Esophagus muscularis mucosa (tissue), 3 donors: ENCODE results near the gene NECTIN2.
A peak's percentile ranks its signal among the peaks of the same experiment; 100 is the strongest.

ENCODE experiments used
- CTCF ChIP-seq, 3 experiments: fragments of 200-600 bp in 2 of 3; fragments of 450-650 bp in 1 of 3; sonication (generic) in 2 of 3; IDR thresholded peaks; one replicate each; pipeline ENCODE4 v1.5.1; 2017 to 2019; ENCODE audit warnings: antibody characterized with exemption in 3 of 3, mild to moderate bottlenecking in 2 of 3, moderate library complexity in 1 of 3
- POLR2A ChIP-seq: fragments of 450-650 bp; IDR thresholded peaks from one replicate; pipeline ENCODE4 v1.6.1; 2017; ENCODE audit warnings: antibody characterized with exemption, moderate library complexity, mild to moderate bottlenecking, low read depth

GRCh38 chr19:44890366-44891015 lies 44.4 kb downstream of the NECTIN2 start:
- TF ChIP-seq CTCF (IDR thresholded peaks at IDR 0.05) = no peak
- TF ChIP-seq POLR2A = peak; percentile 6
